ENCODE results near the gene CFAP53.

The CFAP53 gene

DNA sequence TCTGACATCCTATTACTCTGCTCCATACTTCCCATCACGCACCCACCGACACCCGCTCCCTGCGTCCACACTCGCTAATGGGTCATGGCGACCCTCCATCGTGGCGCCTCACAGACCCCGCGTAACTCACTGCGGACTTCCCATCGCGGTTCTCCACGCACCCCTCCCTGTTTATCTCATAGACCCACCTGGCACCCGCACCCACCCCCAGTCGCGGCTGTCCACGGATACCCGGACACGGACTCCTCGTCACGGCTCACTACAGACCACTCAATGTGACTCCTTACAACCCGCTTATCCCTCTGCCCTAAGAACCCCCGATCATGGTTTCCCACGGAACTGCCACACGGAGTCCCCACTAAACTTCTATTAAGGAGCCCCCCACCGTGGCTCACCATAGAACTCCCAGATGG lies 20.7 kb upstream of the CFAP53 start:
- Histone ChIP-seq H3K27me3 (ENCODE audit: low read depth, low read length) (no peaks in the 10 kb centered on the region), H3K4me1 (ENCODE audit: low read length) (peaks cover 11% of the 10 kb centered on the region), H3K4me2 (ENCODE audit: low read length) (peak overlapping the region; percentile 79), H3K9me3 (ENCODE audit: insufficient read depth, low read length) (no peaks in the 10 kb centered on the region), H3K27ac (ENCODE audit: low read length) (peak overlapping the region; percentile 31), H2AFZ (ENCODE audit: low read depth, low read length) (peak overlapping the region; percentile 49; the same call in 1 of the 2 replicates), H3K4me3 (ENCODE audit: low read length) (peak overlapping the region; percentile 91), H4K20me1 (ENCODE audit: insufficient read depth, low read length) (0 out of 2 replicates have a peak, but pooled peaks cover 5% of the 10 kb centered on the region), H3K79me2 (ENCODE audit: low read length) (peaks cover 25% of the 10 kb centered on the region), H3K36me3 (replicated peaks; ENCODE audit: low read depth, low read length) (peaks cover 43% of the 10 kb centered on the region), H3K9ac (ENCODE audit: low read length) (peak overlapping the region; percentile 85)
- TF ChIP-seq CTCF (IDR thresholded peaks at IDR 0.05; ENCODE audit: low read depth, low read length) (no peak), EZH2phosphoT487 (IDR thresholded peaks at IDR 0.05; ENCODE audit: low read depth) (no peak)

GRCh38 chr18:50286391-50287027 lies 20.2 kb upstream of the CFAP53 start:
- Histone ChIP-seq H3K27me3 (ENCODE audit: low read depth, low read length) (no peaks in the 10 kb centered on the region), H3K4me1 (ENCODE audit: low read length) (peaks cover 14% of the 10 kb centered on the region), H3K79me2 (ENCODE audit: low read length) (peaks cover 28% of the 10 kb centered on the region), H3K36me3 (replicated peaks; ENCODE audit: low read depth, low read length) (peaks cover 46% of the 10 kb centered on the region), H3K4me2 (ENCODE audit: low read length) (peak overlapping the region; percentile 79), H3K4me3 (ENCODE audit: low read length) (peak overlapping the region; percentile 91), H3K9ac (ENCODE audit: low read length) (peak overlapping the region; percentile 85), H4K20me1 (ENCODE audit: insufficient read depth, low read length) (0 out of 2 replicates have a peak, but pooled peaks cover 5% of the 10 kb centered on the region), H2AFZ (ENCODE audit: low read depth, low read length) (no peak overlapping the region), H3K9me3 (ENCODE audit: insufficient read depth, low read length) (no peaks in the 10 kb centered on the region), H3K27ac (ENCODE audit: low read length) (no peak overlapping the region)
- TF ChIP-seq EZH2phosphoT487 (IDR thresholded peaks at IDR 0.05; ENCODE audit: low read depth) (no peak), CTCF (IDR thresholded peaks at IDR 0.05; ENCODE audit: low read depth, low read length) (no peak)

- H3K36me3 ChIP-seq (replicated peaks; ENCODE audit: low read depth, low read length): peaks cover 46% of the 10 kb centered on the region
- no peak overlapping the region for H2AFZ ChIP-seq (ENCODE audit: low read depth, low read length)
- 0 out of 2 replicates have a peak, but pooled peaks cover 5% of the 10 kb centered on the region for H4K20me1 ChIP-seq (ENCODE audit: insufficient read depth, low read length)
- no peaks in the 10 kb centered on the region for H3K9me3 ChIP-seq (ENCODE audit: insufficient read depth, low read length)
- H3K27ac ChIP-seq (ENCODE audit: low read length): no peak overlapping the region
- no peak for TF ChIP-seq CTCF (IDR thresholded peaks at IDR 0.05; ENCODE audit: low read depth, low read length)
- H3K9ac ChIP-seq (ENCODE audit: low read length): peak overlapping the region; percentile 85; the same call in 1 of the 2 replicates
- peaks cover 14% of the 10 kb centered on the region for H3K4me1 ChIP-seq (ENCODE audit: low read length)
- peak overlapping the region; percentile 79 for H3K4me2 ChIP-seq (ENCODE audit: low read length)
- peaks cover 33% of the 10 kb centered on the region for H3K79me2 ChIP-seq (ENCODE audit: low read length)
- H3K27me3 ChIP-seq (ENCODE audit: low read depth, low read length): no peaks in the 10 kb centered on the region
- peak overlapping the region; percentile 91 for H3K4me3 ChIP-seq (ENCODE audit: low read length)
These were observed 19.5 kb upstream of the CFAP53 start for GRCh38 chr18:50285631-50286321.

DNA sequence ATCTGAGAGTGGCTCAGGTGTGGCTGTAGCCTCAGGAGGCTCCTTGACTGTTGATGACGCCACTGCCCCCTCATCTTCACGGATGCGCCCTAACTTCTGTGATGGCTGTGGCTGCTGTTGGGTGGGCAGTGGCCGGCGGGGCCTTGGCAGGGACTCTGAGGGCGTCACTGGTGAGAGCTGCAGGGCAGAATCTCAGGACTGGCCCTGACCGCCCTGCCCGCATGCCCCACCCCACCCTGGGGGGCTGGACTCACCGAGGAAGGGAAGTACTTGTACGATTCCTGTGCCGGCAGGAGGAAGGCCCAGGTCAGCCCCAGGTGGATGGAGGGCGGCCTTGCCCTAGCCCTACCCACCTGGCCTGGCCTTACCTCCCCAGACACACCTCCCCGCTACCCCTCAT lies 18.8 kb upstream of the CFAP53 start:
- Histone ChIP-seq H3K4me3 (ENCODE audit: low read length) (no peak overlapping the region), H3K27me3 (ENCODE audit: low read depth, low read length) (no peaks in the 10 kb centered on the region), H3K4me1 (ENCODE audit: low read length) (peaks cover 19% of the 10 kb centered on the region), H2AFZ (ENCODE audit: low read depth, low read length) (no peak overlapping the region), H3K36me3 (replicated peaks; ENCODE audit: low read depth, low read length) (peaks cover 46% of the 10 kb centered on the region), H3K79me2 (ENCODE audit: low read length) (peaks cover 40% of the 10 kb centered on the region), H3K4me2 (ENCODE audit: low read length) (no peak overlapping the region), H3K27ac (ENCODE audit: low read length) (no peak overlapping the region), H3K9me3 (ENCODE audit: insufficient read depth, low read length) (no peaks in the 10 kb centered on the region), H4K20me1 (ENCODE audit: insufficient read depth, low read length) (0 out of 2 replicates have a peak, but pooled peaks cover 5% of the 10 kb centered on the region), H3K9ac (ENCODE audit: low read length) (no peak overlapping the region)
- TF ChIP-seq EZH2phosphoT487 (IDR thresholded peaks at IDR 0.05; ENCODE audit: low read depth) (no peak), CTCF (IDR thresholded peaks at IDR 0.05; ENCODE audit: low read depth, low read length) (no peak)

All from OCI-LY3 (cell line).